MG63 (cell line): ENCODE results near the gene SLC39A9. TPM values are rescaled to one million over a fixed set of nuclear protein-coding genes. Genes with fewer than 3 reads are reported as not detected.
"Not testable (repeated sequence)": the region's sequence is repeated elsewhere in the genome, so short reads cannot be mapped to it uniquely, and the experiment has no call there.

ENCODE experiments used
- DNase-seq: peaks from one replicate; pipeline ENCODE4 v3.0.0-alpha.2; 2020
- H3K27me3 ChIP-seq: fragments of 250-450 bp; sonication (Bioruptor Pico); 2 replicates; pipeline ENCODE4 v1.5.1; 2020; ENCODE audit warnings: mild to moderate bottlenecking, moderate library complexity
- H3K36me3 ChIP-seq: fragments of 250-450 bp; sonication (Bioruptor Pico); 2 replicates; pipeline ENCODE4 v1.5.1; 2020; ENCODE audit warnings: mild to moderate bottlenecking, moderate library complexity
- H3K4me3 ChIP-seq: fragments of 250-450 bp; sonication (Bioruptor Pico); 2 replicates; pipeline ENCODE4 v1.5.1; 2020; ENCODE audit warnings: mild to moderate bottlenecking, moderate library complexity
- H3K9me3 ChIP-seq: fragments of 250-450 bp; sonication (Bioruptor Pico); 2 replicates; pipeline ENCODE4 v1.5.1; 2020; ENCODE audit warnings: mild to moderate bottlenecking, moderate library complexity
- total RNA-seq: library from RNA; depleted of rRNA; stranded (reverse); fragments of >200 nt; shearing (Covaris generic); gene quantifications from 2 replicates; pipeline ENCODE4 v1.2.3, GENCODE V29; 2014; ENCODE audit warnings: low replicate concordance; rRNA removed

SLC39A9 gene
- total RNA-seq, 1 experiment from 2014 or later = 54.2 TPM

DNA sequence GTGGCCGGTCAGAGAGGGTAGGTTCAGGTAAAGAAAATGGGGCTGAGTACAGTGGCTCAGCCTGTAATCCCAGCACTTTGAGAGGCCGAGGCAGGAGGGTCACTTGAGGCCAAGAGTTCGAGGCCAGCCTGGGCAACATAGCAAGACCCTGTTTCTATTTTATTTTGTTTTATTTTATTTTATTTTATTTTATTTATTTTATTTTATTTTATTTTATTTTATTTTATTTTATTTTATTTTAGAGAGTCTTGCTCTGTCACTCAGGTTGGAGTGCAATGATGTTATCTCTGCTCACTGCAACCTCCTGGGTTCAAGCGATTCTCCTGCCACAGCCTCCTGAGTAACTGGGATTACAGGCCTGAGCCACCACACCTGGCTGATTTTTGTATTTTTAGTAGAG lies 99.4 kb downstream of the SLC39A9 start:
- not testable (repeated sequence) for DNase-seq, H3K9me3 ChIP-seq, H3K36me3 ChIP-seq, H3K4me3 ChIP-seq, H3K27me3 ChIP-seq

DNA sequence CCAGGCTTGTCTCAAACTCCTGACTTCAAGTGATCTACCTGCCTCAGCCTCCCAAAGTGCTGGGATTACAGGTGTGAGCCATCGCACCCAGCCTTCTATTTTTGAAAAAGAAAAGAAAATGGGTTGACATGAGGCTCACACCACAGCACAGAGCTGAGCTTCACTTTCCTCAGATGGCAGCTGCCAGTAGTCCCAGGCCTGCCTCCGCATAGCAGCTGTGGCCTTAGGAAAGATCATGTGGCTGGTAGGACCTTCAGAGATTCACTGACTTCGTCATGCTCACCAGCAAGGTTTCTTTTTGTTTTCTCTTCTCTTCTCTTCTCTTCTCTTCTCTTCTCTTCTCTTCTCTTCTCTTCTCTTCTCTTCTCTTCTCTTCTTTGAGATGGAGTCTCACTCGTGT lies 99.8 kb downstream of the SLC39A9 start:
- not testable (repeated sequence) for H3K27me3 ChIP-seq, H3K36me3 ChIP-seq, DNase-seq, H3K4me3 ChIP-seq, H3K9me3 ChIP-seq

DNA sequence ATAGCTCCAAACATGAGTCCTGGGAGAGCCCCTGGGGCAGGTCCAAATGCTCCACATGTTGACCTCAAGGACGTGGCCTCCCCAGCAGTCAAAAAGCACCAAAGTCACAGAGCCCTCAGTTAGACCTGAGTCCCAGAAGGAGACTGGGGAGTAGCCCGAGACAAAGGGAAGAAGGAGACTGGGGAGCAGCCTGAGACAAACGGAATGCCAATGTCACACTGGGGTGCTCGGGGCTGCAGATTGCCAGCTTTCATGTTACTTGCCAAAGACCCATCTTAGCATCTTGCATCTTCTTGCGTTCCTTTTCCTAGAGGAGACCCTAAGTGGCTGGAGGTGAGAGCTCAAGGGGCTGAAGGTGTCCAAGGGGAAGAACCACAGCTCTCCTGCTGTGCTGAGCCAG lies 100.9 kb downstream of the SLC39A9 start:
- Histone ChIP-seq H3K9me3 (no peaks in the 10 kb centered on the region), H3K4me3 (no peak overlapping the region), H3K36me3 (no peaks in the 10 kb centered on the region), H3K27me3 (no peaks in the 10 kb centered on the region)
- DNase-seq = no peak

GRCh38 chr14:69500096-69500495 lies 101.6 kb downstream of the SLC39A9 start:
- no peak for DNase-seq
- no peaks in the 10 kb centered on the region for H3K27me3 ChIP-seq
- no peaks in the 10 kb centered on the region for H3K9me3 ChIP-seq
- no peak overlapping the region for H3K4me3 ChIP-seq
- no peaks in the 10 kb centered on the region for H3K36me3 ChIP-seq

GRCh38 chr14:69500736-69501135 lies 102.2 kb downstream of the SLC39A9 start:
- Histone ChIP-seq H3K4me3 (no peak overlapping the region), H3K36me3 (no peaks in the 10 kb centered on the region)

DNA sequence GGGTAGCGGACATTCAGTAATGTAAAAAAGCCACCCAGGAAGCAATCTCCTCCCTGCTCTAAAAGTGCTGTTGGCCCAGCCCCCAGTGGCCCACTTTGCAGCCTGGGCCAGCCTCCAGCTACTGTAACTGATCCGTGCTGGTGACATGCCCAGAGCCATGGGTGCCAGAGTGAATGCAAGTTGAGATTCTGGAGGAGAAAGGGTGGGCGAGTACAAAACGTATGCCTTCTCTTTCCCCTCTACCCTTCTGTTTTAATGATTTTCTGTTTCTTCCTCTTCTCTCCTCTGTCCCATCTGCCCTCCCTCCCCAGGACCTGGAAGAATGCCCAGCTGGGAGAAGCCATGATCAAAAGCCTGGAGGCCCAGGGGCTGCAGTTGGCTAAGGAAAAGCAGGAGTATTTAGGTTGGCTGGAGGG lies 102.9 kb downstream of the SLC39A9 start:
- no peaks in the 10 kb centered on the region for H3K27me3 ChIP-seq
- no peaks in the 10 kb centered on the region for H3K36me3 ChIP-seq
- DNase-seq = peak; percentile 45
- H3K9me3 ChIP-seq = no peaks in the 10 kb centered on the region
- H3K4me3 ChIP-seq = no peak overlapping the region

More at GRCh38 chr14:69500736-69501135, 102.2 kb downstream of the SLC39A9 start:
- H3K9me3 ChIP-seq = no peaks in the 10 kb centered on the region
- no peak for DNase-seq
- no peaks in the 10 kb centered on the region for H3K27me3 ChIP-seq

DNA sequence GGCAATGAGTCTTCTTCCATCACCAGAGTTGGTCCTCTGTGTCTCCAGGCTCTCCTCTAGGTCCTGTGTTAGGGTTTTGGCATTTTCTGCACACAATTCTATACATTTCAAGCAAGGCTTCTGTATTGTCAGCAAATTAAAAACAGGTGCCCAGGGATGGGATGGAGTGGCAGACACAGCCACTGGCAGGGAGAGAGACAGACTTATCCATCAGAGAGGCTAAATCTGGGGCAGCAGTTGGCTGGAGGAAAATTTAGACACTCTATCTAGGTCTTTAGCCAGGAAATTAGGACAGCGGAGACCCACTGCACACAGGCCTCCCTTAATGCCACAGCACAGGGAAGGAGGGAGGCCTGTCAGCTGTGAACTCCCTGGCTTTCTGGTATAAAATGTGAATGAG lies 106.3 kb downstream of the SLC39A9 start:
- no peak overlapping the region for H3K4me3 ChIP-seq
- H3K27me3 ChIP-seq = no peaks in the 10 kb centered on the region
- no peak for DNase-seq
- no peaks in the 10 kb centered on the region for H3K9me3 ChIP-seq
- no peaks in the 10 kb centered on the region for H3K36me3 ChIP-seq

- H3K36me3 ChIP-seq = no peaks in the 10 kb centered on the region
- no peaks in the 10 kb centered on the region for H3K27me3 ChIP-seq
- DNase-seq = no peak
- no peak overlapping the region for H3K4me3 ChIP-seq
- H3K9me3 ChIP-seq = no peaks in the 10 kb centered on the region
These were observed 107.1 kb downstream of the SLC39A9 start for GRCh38 chr14:69505338-69506240.

DNA sequence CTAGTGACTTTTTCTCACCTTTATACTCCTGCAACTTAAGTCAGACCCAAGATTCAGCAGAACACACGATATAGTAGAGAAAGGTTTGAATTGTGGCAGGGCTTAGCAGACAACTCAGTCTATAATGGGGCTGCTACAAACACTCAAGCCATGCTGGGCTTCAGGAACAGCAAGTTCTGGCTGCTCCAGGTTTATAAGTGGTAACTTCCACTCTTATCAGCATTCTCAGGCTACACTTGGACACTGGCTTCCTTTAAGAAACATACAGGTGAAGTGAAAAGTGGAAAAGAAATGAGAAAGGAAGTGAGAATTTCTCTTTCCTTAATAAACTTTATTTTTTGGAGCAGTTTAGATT lies 107.7 kb downstream of the SLC39A9 start:
- Histone ChIP-seq H3K27me3 (no peaks in the 10 kb centered on the region), H3K9me3 (no peaks in the 10 kb centered on the region), H3K36me3 (no peaks in the 10 kb centered on the region), H3K4me3 (no peak overlapping the region)
- no peak for DNase-seq

Other genes starting within 250 kb of the SLC39A9 start
- 7.3 and 7.6 TPM in 2 replicates for gene DCAF5, start 245.6 kb upstream of the SLC39A9 start, total RNA-seq
- gene EXD2, start 207.2 kb upstream of the SLC39A9 start, total RNA-seq = 8.0 and 11.4 TPM in 2 replicates
- 3.8 and 8.6 TPM in 2 replicates for gene GALNT16, start 138.5 kb upstream of the SLC39A9 start, total RNA-seq
- 173 and 248 TPM in 2 replicates for gene ERH, start 393 bp upstream of the SLC39A9 start, total RNA-seq
- not detected in 2 replicates for gene PLEKHD1, start 86.0 kb downstream of the SLC39A9 start, total RNA-seq
- gene CCDC177, start 176.2 kb downstream of the SLC39A9 start, total RNA-seq = not detected in 2 replicates
- 1.9 and 3.1 TPM in 2 replicates for gene SUSD6, start 212.9 kb downstream of the SLC39A9 start, total RNA-seq